ENCODE measurements around the gene CYCS.
"Not testable (repeated sequence)": the region's sequence is repeated elsewhere in the genome, so short reads cannot be mapped to it uniquely, and the experiment has no call there.

The CYCS gene

DNA sequence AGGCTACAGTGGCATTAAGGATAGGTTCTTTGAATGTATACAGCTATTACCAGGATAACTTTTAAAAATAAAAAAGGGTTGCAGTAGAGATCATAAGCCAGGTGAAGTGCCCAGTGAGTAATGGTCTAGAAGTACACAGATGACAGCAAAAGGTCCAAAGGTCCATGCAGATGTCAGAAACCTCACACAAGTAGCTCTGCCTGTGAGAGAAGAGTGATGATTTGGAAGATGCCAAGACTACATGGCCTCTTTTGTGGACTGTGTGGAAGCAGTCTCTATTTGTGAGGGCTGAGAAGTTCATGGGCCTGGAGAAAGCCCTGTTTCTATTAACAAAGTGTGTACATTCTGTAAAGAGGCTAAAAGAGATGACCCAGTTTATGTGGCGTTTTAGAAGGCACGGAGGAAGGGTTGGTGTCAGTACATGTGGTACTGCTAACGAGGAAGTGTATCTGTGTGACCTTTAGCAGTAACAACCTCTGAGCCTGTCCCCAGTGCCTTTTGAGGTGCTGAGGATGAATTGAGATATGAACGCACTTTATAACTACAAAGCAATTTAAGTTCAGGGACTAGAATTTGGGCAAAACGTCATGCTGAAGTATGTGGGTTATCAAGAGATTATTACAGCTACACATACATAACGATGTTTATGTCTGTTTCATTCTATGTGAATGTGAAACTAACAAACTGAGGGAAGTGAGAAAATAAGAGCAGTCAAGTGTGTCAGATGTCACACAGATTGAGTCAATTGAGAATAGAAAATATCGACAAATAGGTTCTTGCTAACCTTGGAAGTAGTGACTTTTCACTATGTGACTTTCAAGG lies 7.6 kb downstream of the CYCS start:
- no peak; the same call in 2 of the 3 replicates for ATAC-seq
- TF ChIP-seq SNAI2 (CRISPR knock-in tag; IDR thresholded peaks at IDR 0.05): no peak
- TF ChIP-seq ZNF565 (CRISPR knock-in tag; conservative IDR thresholded peaks at IDR 0.05; ENCODE audit: low read depth): no peak
- TF ChIP-seq, protein P1, sequence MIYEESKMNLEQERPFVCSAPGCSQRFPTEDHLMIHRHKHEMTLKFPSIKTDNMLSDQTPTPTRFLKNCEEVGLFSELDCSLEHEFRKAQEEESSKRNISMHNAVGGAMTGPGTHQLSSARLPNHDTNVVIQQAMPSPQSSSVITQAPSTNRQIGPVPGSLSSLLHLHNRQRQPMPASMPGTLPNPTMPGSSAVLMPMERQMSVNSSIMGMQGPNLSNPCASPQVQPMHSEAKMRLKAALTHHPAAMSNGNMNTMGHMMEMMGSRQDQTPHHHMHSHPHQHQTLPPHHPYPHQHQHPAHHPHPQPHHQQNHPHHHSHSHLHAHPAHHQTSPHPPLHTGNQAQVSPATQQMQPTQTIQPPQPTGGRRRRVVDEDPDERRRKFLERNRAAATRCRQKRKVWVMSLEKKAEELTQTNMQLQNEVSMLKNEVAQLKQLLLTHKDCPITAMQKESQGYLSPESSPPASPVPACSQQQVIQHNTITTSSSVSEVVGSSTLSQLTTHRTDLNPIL (CRISPR knock-in tag; IDR thresholded peaks at IDR 0.05; ENCODE audit: low read depth): no peak
- TF ChIP-seq TCF4 (CRISPR knock-in tag; IDR thresholded peaks at IDR 0.05; ENCODE audit: borderline replicate concordance): no peak
- no peak for TF ChIP-seq TOX (CRISPR knock-in tag; IDR thresholded peaks at IDR 0.05; ENCODE audit: borderline replicate concordance)
- TF ChIP-seq, protein P2, sequence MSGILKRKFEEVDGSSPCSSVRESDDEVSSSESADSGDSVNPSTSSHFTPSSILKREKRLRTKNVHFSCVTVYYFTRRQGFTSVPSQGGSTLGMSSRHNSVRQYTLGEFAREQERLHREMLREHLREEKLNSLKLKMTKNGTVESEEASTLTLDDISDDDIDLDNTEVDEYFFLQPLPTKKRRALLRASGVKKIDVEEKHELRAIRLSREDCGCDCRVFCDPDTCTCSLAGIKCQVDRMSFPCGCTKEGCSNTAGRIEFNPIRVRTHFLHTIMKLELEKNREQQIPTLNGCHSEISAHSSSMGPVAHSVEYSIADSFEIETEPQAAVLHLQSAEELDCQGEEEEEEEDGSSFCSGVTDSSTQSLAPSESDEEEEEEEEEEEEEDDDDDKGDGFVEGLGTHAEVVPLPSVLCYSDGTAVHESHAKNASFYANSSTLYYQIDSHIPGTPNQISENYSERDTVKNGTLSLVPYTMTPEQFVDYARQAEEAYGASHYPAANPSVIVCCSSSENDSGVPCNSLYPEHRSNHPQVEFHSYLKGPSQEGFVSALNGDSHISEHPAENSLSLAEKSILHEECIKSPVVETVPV (CRISPR knock-in tag; IDR thresholded peaks at IDR 0.05): no peak

DNA sequence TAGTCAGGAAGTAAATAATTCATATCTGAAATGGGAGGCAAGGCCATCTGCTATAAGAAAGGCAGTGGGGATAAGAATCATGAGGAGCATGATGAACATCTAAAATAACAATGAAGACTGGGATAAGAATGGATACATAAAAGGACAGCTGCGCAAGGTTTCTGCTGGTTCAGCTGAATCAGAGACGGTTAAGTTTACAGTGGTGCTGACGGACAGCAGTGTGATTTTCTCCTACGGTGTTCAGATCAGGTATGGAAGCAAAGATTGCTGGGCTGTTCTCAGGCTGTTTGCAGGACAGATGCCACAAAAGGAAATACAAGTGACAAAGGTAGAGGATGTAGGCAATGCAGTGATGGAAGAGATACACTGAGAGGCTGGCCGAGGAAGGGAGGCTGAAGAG lies 8.4 kb downstream of the CYCS start:
- TF ChIP-seq GLIS3 (CRISPR knock-in tag; IDR thresholded peaks at IDR 0.05) (no peak), TOX (CRISPR knock-in tag; IDR thresholded peaks at IDR 0.05; ENCODE audit: borderline replicate concordance) (no peak), ARNTL (CRISPR knock-in tag; IDR thresholded peaks at IDR 0.05; ENCODE audit: borderline replicate concordance, low read depth) (no peak), CSDC2 (CRISPR knock-in tag; IDR thresholded peaks at IDR 0.05) (no peak), PPARA (CRISPR knock-in tag; IDR thresholded peaks at IDR 0.05; ENCODE audit: borderline replicate concordance) (no peak), RARB (CRISPR knock-in tag; IDR thresholded peaks at IDR 0.05) (no peak), ZNF70 (CRISPR knock-in tag; IDR thresholded peaks at IDR 0.05) (no peak), BACH2 (CRISPR knock-in tag; IDR thresholded peaks at IDR 0.05; ENCODE audit: borderline replicate concordance) (no peak), ZNF565 (CRISPR knock-in tag; conservative IDR thresholded peaks at IDR 0.05; ENCODE audit: low read depth) (no peak), SNAI2 (CRISPR knock-in tag; IDR thresholded peaks at IDR 0.05) (no peak), TCF4 (CRISPR knock-in tag; IDR thresholded peaks at IDR 0.05; ENCODE audit: borderline replicate concordance) (no peak), ISL1 (CRISPR knock-in tag; IDR thresholded peaks at IDR 0.05) (no peak), ESRRG (CRISPR knock-in tag; IDR thresholded peaks at IDR 0.05) (no peak), ZFP3 (CRISPR knock-in tag; IDR thresholded peaks at IDR 0.05) (no peak), ZNF8 (CRISPR knock-in tag; IDR thresholded peaks at IDR 0.05) (no peak), ZC3H10 (CRISPR knock-in tag; IDR thresholded peaks at IDR 0.05) (no peak), OSR1 (CRISPR knock-in tag; IDR thresholded peaks at IDR 0.05) (no peak)
- TF ChIP-seq, protein P1 (CRISPR knock-in tag; IDR thresholded peaks at IDR 0.05; ENCODE audit: low read depth): no peak
- TF ChIP-seq, protein P2 (CRISPR knock-in tag; IDR thresholded peaks at IDR 0.05): no peak
- TF ChIP-seq, protein P3, sequence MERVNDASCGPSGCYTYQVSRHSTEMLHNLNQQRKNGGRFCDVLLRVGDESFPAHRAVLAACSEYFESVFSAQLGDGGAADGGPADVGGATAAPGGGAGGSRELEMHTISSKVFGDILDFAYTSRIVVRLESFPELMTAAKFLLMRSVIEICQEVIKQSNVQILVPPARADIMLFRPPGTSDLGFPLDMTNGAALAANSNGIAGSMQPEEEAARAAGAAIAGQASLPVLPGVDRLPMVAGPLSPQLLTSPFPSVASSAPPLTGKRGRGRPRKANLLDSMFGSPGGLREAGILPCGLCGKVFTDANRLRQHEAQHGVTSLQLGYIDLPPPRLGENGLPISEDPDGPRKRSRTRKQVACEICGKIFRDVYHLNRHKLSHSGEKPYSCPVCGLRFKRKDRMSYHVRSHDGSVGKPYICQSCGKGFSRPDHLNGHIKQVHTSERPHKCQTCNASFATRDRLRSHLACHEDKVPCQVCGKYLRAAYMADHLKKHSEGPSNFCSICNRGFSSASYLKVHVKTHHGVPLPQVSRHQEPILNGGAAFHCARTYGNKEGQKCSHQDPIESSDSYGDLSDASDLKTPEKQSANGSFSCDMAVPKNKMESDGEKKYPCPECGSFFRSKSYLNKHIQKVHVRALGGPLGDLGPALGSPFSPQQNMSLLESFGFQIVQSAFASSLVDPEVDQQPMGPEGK (CRISPR knock-in tag; IDR thresholded peaks at IDR 0.05; ENCODE audit: borderline replicate concordance): no peak
- ATAC-seq: peak; percentile 19; the same call in 2 of the 3 replicates

DNA sequence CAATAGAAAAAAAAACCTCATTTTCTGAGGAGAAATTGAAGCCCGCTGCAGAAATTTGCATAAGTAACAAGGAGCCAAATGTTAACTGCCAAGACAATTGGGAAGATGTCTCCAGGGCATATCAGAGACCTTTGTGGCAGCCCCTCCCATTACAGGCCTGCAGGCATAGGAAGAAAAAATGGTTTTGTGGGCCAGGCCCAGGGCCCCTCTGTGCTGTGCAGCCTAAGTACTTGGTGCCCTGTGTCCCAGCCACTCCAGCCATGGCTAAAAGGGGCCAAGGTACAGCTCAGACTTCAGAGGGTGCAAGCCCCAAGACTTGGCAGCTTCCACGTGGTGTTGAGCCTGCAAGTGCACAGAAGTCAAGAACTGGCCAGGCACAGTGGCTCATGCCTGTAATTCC lies 14.5 kb downstream of the CYCS start:
- ATAC-seq: not testable (repeated sequence)

DNA sequence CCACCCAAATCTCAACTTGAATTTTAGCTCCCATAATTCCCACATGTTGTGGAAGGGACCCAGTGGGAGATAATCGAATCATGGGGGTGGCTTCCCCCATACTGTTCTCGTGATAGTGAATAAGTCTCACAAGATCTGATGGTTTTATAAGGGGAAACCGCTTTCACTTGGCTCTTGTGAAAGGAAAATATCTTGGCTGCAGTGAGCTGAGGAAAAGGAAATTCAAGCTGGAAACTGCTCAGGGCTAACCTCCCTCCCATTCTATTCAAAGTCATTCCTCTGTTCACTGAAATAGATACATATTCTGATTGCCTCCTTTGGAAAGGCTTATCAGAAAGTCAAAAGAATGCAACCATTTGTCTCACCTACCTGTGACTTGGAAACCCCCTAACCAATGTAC lies 15.8 kb downstream of the CYCS start:
- ATAC-seq: no peak
- TF ChIP-seq ZNF70 (CRISPR knock-in tag; IDR thresholded peaks at IDR 0.05): no peak
- TF ChIP-seq ZFP30 (CRISPR knock-in tag; IDR thresholded peaks at IDR 0.05): no peak
- TF ChIP-seq ZNF565 (CRISPR knock-in tag; conservative IDR thresholded peaks at IDR 0.05; ENCODE audit: low read depth): no peak
- TF ChIP-seq ESRRG (CRISPR knock-in tag; IDR thresholded peaks at IDR 0.05): no peak
- TF ChIP-seq ARNTL (CRISPR knock-in tag; IDR thresholded peaks at IDR 0.05; ENCODE audit: borderline replicate concordance, low read depth): no peak
- no peak for TF ChIP-seq CSDC2 (CRISPR knock-in tag; IDR thresholded peaks at IDR 0.05)
- TF ChIP-seq TOX (CRISPR knock-in tag; IDR thresholded peaks at IDR 0.05; ENCODE audit: borderline replicate concordance): no peak
- no peak for TF ChIP-seq PPARA (CRISPR knock-in tag; IDR thresholded peaks at IDR 0.05; ENCODE audit: borderline replicate concordance)
- TF ChIP-seq OSR1 (CRISPR knock-in tag; IDR thresholded peaks at IDR 0.05): no peak
- TF ChIP-seq, protein P1 (CRISPR knock-in tag; IDR thresholded peaks at IDR 0.05; ENCODE audit: low read depth): no peak
